ENCODE results near the gene TMEM163. TPM values are rescaled to one million over a fixed set of nuclear protein-coding genes. Genes with fewer than 3 reads are reported as not detected.

The TMEM163 gene
- total and polyA plus RNA-seq, 4 donors, result 5.8 to 46.9 (median 29.8) TPM

- no peak for ATAC-seq (ENCODE audit: insufficient read depth, low FRiP score)
- Histone ChIP-seq H3K27ac (ENCODE audit: low read depth in 1 of 2, low read length in 1 of 2) (no peak overlapping the region), H3K4me1 (ENCODE audit: control insufficient read depth in 5 of 5, insufficient read depth in 5 of 5, low read length in 5 of 5) (no peaks in the 10 kb centered on the region), H3K9ac (ENCODE audit: insufficient read depth in 1 of 2, low read length in 2 of 2) (no peak overlapping the region), H3K27me3 (ENCODE audit: control insufficient read depth in 3 of 3, insufficient read depth in 3 of 3, low read length in 2 of 3) (peaks cover 0 to 5% (median 0%) of the 10 kb centered on the region in 3 donors), H3K4me3 (no peak overlapping the region), H3K36me3 (ENCODE audit: control insufficient read depth in 4 of 4, insufficient read depth in 4 of 4, low read length in 4 of 4) (no peaks in the 10 kb centered on the region), H3K9me3 (ENCODE audit: control insufficient read depth in 4 of 4, insufficient read depth in 3 of 4, low read length in 3 of 4) (no peaks in the 10 kb centered on the region)
- 85 to 88% methylated on average over 11 of the region's 11 CpGs for WGBS, 2 donors
- no peak for DNase-seq
- TF ChIP-seq CTCF (IDR thresholded peaks at IDR 0.05; ENCODE audit: control extremely low read depth, extremely low read depth), result no peak
Measured at GRCh38 chr2:134489732-134490384, 228.9 kb downstream of the TMEM163 start.

DNA sequence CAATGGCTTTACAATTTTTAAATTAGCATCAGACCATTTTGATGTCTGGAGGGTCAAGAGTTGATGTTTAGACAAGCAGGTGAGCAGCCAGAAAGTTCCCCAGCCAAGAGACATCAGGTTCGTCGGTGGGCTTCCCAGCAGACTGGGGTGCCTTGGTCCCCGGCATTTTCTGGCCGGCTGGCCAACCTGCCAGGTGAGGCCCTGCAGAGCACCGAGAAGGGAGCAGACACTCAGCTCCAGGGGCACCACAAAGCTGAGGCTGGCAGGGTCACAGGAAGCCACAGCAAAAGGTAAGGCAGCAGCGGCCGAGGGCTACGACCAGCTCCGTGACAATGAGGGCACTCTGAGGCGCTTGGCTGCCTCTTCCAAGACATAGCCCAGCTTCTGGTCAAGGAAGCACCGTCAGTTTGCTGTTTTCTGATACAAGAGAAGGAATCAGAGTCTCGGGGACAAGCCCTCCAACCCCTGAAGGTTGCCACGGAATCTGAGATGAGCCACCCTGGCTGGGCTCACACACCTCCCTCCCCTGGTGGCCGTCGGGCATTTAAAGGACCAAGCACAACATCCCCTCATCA, 235.9 kb downstream of the TMEM163 start:
- DNase-seq, result no peak
- no peak overlapping the region for H3K9ac ChIP-seq (ENCODE audit: insufficient read depth in 1 of 2, low read length in 2 of 2)
- H3K9me3 ChIP-seq (ENCODE audit: control insufficient read depth in 4 of 4, insufficient read depth in 3 of 4, low read length in 3 of 4), result peaks cover 0 to 4% (median 0%) of the 10 kb centered on the region in 4 donors
- H3K4me3 ChIP-seq, result no peak overlapping the region
- no peak for ATAC-seq (ENCODE audit: insufficient read depth, low FRiP score)
- WGBS, 2 donors, result 82 to 94% methylated on average over 15 of the region's 15 CpGs
- no peaks in the 10 kb centered on the region for H3K27me3 ChIP-seq (ENCODE audit: control insufficient read depth in 3 of 3, insufficient read depth in 3 of 3, low read length in 2 of 3)
- H3K36me3 ChIP-seq (ENCODE audit: control insufficient read depth in 4 of 4, insufficient read depth in 4 of 4, low read length in 4 of 4), result no peaks in the 10 kb centered on the region
- no peaks in the 10 kb centered on the region for H3K4me1 ChIP-seq (ENCODE audit: control insufficient read depth in 5 of 5, insufficient read depth in 5 of 5, low read length in 5 of 5)
- H3K27ac ChIP-seq (ENCODE audit: low read depth in 1 of 2, low read length in 1 of 2), result no peak overlapping the region
- no peak for TF ChIP-seq CTCF (IDR thresholded peaks at IDR 0.05; ENCODE audit: control extremely low read depth, extremely low read depth)

GRCh38 chr2:134482131-134482723, 236.6 kb downstream of the TMEM163 start:
- no peak for TF ChIP-seq CTCF (IDR thresholded peaks at IDR 0.05; ENCODE audit: control extremely low read depth, extremely low read depth)
- ATAC-seq (ENCODE audit: insufficient read depth, low FRiP score), result no peak
- WGBS, 2 donors, result 85 to 90% methylated on average over 6 of the region's 6 CpGs

More at GRCh38 chr2:134482131-134482723, 236.6 kb downstream of the TMEM163 start:
- Histone ChIP-seq H3K4me3 (no peak overlapping the region), H3K36me3 (ENCODE audit: control insufficient read depth in 4 of 4, insufficient read depth in 4 of 4, low read length in 4 of 4) (no peaks in the 10 kb centered on the region), H3K27ac (ENCODE audit: low read depth in 1 of 2, low read length in 1 of 2) (no peak overlapping the region), H3K4me1 (ENCODE audit: control insufficient read depth in 5 of 5, insufficient read depth in 5 of 5, low read length in 5 of 5) (no peaks in the 10 kb centered on the region), H3K9me3 (ENCODE audit: control insufficient read depth in 4 of 4, insufficient read depth in 3 of 4, low read length in 3 of 4) (peaks cover 0 to 4% (median 0%) of the 10 kb centered on the region in 4 donors), H3K27me3 (ENCODE audit: control insufficient read depth in 3 of 3, insufficient read depth in 3 of 3, low read length in 2 of 3) (no peaks in the 10 kb centered on the region), H3K9ac (ENCODE audit: insufficient read depth in 1 of 2, low read length in 2 of 2) (no peak overlapping the region)
- no peak for DNase-seq
